Measurements from ENCODE around the gene M1AP.

- TF ChIP-seq, protein P1, sequence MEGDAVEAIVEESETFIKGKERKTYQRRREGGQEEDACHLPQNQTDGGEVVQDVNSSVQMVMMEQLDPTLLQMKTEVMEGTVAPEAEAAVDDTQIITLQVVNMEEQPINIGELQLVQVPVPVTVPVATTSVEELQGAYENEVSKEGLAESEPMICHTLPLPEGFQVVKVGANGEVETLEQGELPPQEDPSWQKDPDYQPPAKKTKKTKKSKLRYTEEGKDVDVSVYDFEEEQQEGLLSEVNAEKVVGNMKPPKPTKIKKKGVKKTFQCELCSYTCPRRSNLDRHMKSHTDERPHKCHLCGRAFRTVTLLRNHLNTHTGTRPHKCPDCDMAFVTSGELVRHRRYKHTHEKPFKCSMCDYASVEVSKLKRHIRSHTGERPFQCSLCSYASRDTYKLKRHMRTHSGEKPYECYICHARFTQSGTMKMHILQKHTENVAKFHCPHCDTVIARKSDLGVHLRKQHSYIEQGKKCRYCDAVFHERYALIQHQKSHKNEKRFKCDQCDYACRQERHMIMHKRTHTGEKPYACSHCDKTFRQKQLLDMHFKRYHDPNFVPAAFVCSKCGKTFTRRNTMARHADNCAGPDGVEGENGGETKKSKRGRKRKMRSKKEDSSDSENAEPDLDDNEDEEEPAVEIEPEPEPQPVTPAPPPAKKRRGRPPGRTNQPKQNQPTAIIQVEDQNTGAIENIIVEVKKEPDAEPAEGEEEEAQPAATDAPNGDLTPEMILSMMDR (IDR thresholded peaks at IDR 0.05) = no peak
- no peak for TF ChIP-seq POLR2A (IDR thresholded peaks at IDR 0.05)
Observed at GRCh38 chr2:74566076-74566753, 81.9 kb downstream of the M1AP start.

Measured in heart left ventricle (tissue), 13 donors.